GM12878 (cell line): ENCODE data around the gene CIB2. TPM values are rescaled to one million over a fixed set of nuclear protein-coding genes. Genes with fewer than 3 reads are reported as not detected.

Experiments
- ATAC-seq: fragments of 200-7000 bp; cut with Tn5 transposase; 3 replicates; pipeline ENCODE4 v1.9.1; 2020; ENCODE audit warnings: mild to moderate bottlenecking, moderate library complexity
- BruUV-seq: library from RNA; stranded (reverse); fragments of 400-500 nt; replicated peaks from 2 replicates; lab custom pipeline; 2021; lab: Mats Ljungman, UMichigan
- CTCF ChIA-PET: fragments of 300-600 bp; sonication (Branson Sonifier 250); formaldehyde crosslinking; extraction: SDS; loops from one replicate; lab custom pipeline; 2021; ENCODE audit warnings: inconsistent platforms; lab: Yijun Ruan, JAX
- POLR2A ChIA-PET: fragments of 350-600 bp; formaldehyde crosslinking; extraction: SDS; loops from one replicate; lab custom pipeline; 2021; ENCODE audit warnings: inconsistent platforms; lab: Charles Lee
- RAD21 ChIA-PET: fragments of 300-600 bp; sonication (Branson Sonifier 250); formaldehyde crosslinking; loops from one replicate; lab custom pipeline; 2023; ENCODE audit warnings: antibody characterized with exemption; ENCODE audit not compliant: unreplicated experiment; lab: Charles Lee
- SMC1A ChIA-PET: fragments of 300-600 bp; sonication (Branson Sonifier 250); formaldehyde crosslinking; loops from one replicate; lab custom pipeline; 2023; ENCODE audit not compliant: unreplicated experiment, uncharacterized antibody; lab: Charles Lee
- DNase-seq: peaks from one replicate; pipeline ENCODE4 v3.0.0-alpha.2; 2011; ENCODE audit warnings: low read depth, low spot score
- FAIRE-seq: peaks from 3 replicates; lab custom pipeline; 2011; peaks lifted over from hg19 to GRCh38; lab: Jason Lieb, UNC
- H2AFZ ChIP-seq: 2 replicates; pipeline ENCODE4 v1.6.0; 2011; ENCODE audit warnings: low read depth, low read length, control low read depth; ENCODE audit not compliant: control insufficient read depth
- H3K27ac ChIP-seq: 2 replicates; pipeline ENCODE4 v1.5.1; 2011; ENCODE audit warnings: control low read depth; ENCODE audit not compliant: control insufficient read depth, insufficient read depth
- H3K27me3 ChIP-seq, 2 experiments: replicated peaks in 1 of 2; 2 replicates each; pipeline versions ENCODE4 v1.6.0 to v1.6.1; 2011; ENCODE audit warnings: low read length in 1 of 2; ENCODE audit not compliant: control insufficient read depth in 2 of 2, insufficient read depth in 2 of 2
- H3K36me3 ChIP-seq, 2 experiments: 2 replicates each; pipeline ENCODE4 v1.5.1; 2011; ENCODE audit warnings: low read length in 1 of 2; ENCODE audit not compliant: control insufficient read depth in 2 of 2, insufficient read depth in 2 of 2
- H3K4me1 ChIP-seq: 2 replicates; pipeline ENCODE4 v1.6.1; 2011; ENCODE audit warnings: mild to moderate bottlenecking, low read length, moderate library complexity, mixed read lengths; ENCODE audit not compliant: control insufficient read depth, insufficient read depth
- H3K4me2 ChIP-seq: 2 replicates; pipeline ENCODE4 v1.6.0; 2011; ENCODE audit warnings: control low read depth; ENCODE audit not compliant: control insufficient read depth, insufficient read depth
- H3K4me3 ChIP-seq: fragments of 200-600 bp; sonication (generic); 2 replicates; pipeline ENCODE4 v1.5.1; 2016
- H3K79me2 ChIP-seq: 2 replicates; pipeline ENCODE4 v1.6.0; 2011; ENCODE audit warnings: low read length; ENCODE audit not compliant: control insufficient read depth, insufficient read depth
- H3K9ac ChIP-seq: 2 replicates; pipeline ENCODE4 v1.8.0; 2011; ENCODE audit warnings: low read length, control low read depth, mixed read lengths; ENCODE audit not compliant: control insufficient read depth, insufficient read depth
- H3K9me3 ChIP-seq: replicated peaks from 3 replicates; pipeline ENCODE4 v1.5.1; 2011; ENCODE audit warnings: mild to moderate bottlenecking, low read length; ENCODE audit not compliant: control insufficient read depth, insufficient read depth
- H4K20me1 ChIP-seq: 2 replicates; pipeline ENCODE4 v1.6.0; 2011; ENCODE audit not compliant: control insufficient read depth, insufficient read depth
- CBX5 ChIP-seq: sonication (generic); IDR thresholded peaks from 2 replicates; pipeline ENCODE4 v1.6.1; 2016; ENCODE audit warnings: low read depth, moderate library complexity, mild to moderate bottlenecking, inconsistent platforms
- CEBPZ ChIP-seq: fragments of 150-350 bp; IDR thresholded peaks from 2 replicates; pipeline ENCODE4 v1.6.1; 2016; ENCODE audit warnings: low read depth, low read length
- FOXK2 ChIP-seq: fragments of 450-650 bp; IDR thresholded peaks from 2 replicates; pipeline ENCODE4 v1.6.1; 2017; ENCODE audit warnings: mild to moderate bottlenecking, moderate library complexity
- HDGF ChIP-seq: fragments of 450-650 bp; IDR thresholded peaks from 2 replicates; pipeline ENCODE4 v1.6.1; 2016; ENCODE audit warnings: antibody characterized with exemption
- SMAD5 ChIP-seq: IDR thresholded peaks from 2 replicates; pipeline ENCODE4 v1.6.1; 2016; ENCODE audit warnings: antibody characterized with exemption, low read depth
- WGBS: methylation state at CpG from one replicate; pipeline ENCODE4 v1.1.6; 2016; ENCODE audit warnings: low lambda C conversion rate; ENCODE audit not compliant: insufficient replicate concordance, insufficient coverage; ENCODE audit errors: missing lambda C conversion rate; 5-methylcytosine and 5-hydroxymethylcytosine counted together
- in situ Hi-C: fragments of 300-500 bp; cut with MboI; formaldehyde crosslinking; loops from 9 replicates; pipeline ENCODE4 v1.14.3; 2018; ENCODE audit warnings: mixed read lengths
- intact Hi-C: fragments of 100-400 bp; cut with micrococcal nuclease; formaldehyde crosslinking; loops from one replicate; pipeline ENCODE4 v1.14.2; 2022; ENCODE audit not compliant: unreplicated experiment
- polyA plus RNA-seq, 11 experiments: library from polyadenylated mRNA; depleted of rRNA in 4 of 11; unstranded in 6 of 11; stranded (reverse) in 5 of 11; fragments of >200 nt; fragmentation: Nextera tagmentation in 4 of 11; fragmentation: Illumina TruSeq in 1 of 11; extraction: Ambion mirVana in 4 of 11; extraction: Trizol in 1 of 11; gene quantifications; 1 replicate in 1 of 11; 2 replicates in 10 of 11; pipeline versions ENCODE4 v1.2.1 to v1.2.3, GENCODE V29; 2011 to 2016; ENCODE audit warnings: inconsistent platforms in 2 of 11, missing spikeins in 2 of 11, low read depth in 1 of 11
- total RNA-seq, 4 experiments: library from RNA; depleted of rRNA in 3 of 4; stranded (reverse); fragments of >200 nt in 3 of 4; fragmentation: Illumina TruSeq in 1 of 4; extraction: Trizol in 1 of 4; gene quantifications; 2 replicates each; pipeline versions ENCODE4 v1.2.1 to v1.2.3, GENCODE V29; 2013 to 2021
- TF ChIP-seq, protein P1 (sequence below): fragments of 450-650 bp; IDR thresholded peaks from 2 replicates; pipeline ENCODE4 v1.6.1; 2018; ENCODE audit warnings: borderline replicate concordance, mild to moderate bottlenecking; ENCODE audit not compliant: partially characterized antibody

Gene CIB2
- total and polyA plus RNA-seq, 10 of the 15 experiments (the other 5 are each of a cell fraction or from before 2014, with no cell fraction given), result 0.56 to 12.1 (median 7.1) TPM

DNA sequence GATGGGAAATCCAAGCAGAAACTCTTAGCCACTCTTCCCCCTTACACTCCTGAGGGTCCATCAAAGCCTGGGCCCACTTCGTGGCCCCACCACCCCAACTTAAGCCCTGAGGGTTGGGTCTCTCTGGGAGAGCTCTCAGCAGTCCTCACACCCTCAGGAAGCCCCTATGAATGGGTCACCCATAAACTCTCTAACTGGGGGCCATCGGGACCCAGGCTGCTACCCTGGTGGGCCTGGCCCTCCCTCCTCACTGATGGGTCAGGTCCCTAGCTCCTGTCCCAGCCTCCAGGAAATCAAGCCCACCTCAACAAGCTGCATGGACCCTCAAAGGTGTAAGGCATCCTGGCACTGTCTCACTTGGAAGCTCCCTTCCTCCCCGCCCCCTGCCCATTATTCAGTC lies 19.5 kb downstream of the CIB2 start:
- Histone ChIP-seq H3K79me2 (no peaks in the 10 kb centered on the region), H3K4me3 (no peak overlapping the region), H3K9ac (no peak overlapping the region), H3K27me3 (no peaks in the 10 kb centered on the region), H3K36me3 (no peaks in the 10 kb centered on the region), H3K4me1 (no peaks in the 10 kb centered on the region), H3K4me2 (no peak overlapping the region), H4K20me1 (no peaks in the 10 kb centered on the region), H3K27ac (no peak overlapping the region), H2AFZ (no peak overlapping the region), H3K9me3 (no peaks in the 10 kb centered on the region)
- BruUV-seq, result no TSS peak
- FAIRE-seq (no peak), ATAC-seq (no peak), DNase-seq (no peak)
- in situ Hi-C loops, result loop anchor here (5.0 to 10.0 kb wide), 4 partner anchors 86 to 603 kb away; no protein-coding TSS in a partner anchor
- POLR2A ChIA-PET, result no interaction called here
- 8% methylated on average over 3 of the region's 3 CpGs for WGBS
- TF ChIP-seq HDGF (no peak), SMAD5 (no peak), FOXK2 (no peak), CBX5 (no peak), CEBPZ (no peak)
- TF ChIP-seq, protein P1, sequence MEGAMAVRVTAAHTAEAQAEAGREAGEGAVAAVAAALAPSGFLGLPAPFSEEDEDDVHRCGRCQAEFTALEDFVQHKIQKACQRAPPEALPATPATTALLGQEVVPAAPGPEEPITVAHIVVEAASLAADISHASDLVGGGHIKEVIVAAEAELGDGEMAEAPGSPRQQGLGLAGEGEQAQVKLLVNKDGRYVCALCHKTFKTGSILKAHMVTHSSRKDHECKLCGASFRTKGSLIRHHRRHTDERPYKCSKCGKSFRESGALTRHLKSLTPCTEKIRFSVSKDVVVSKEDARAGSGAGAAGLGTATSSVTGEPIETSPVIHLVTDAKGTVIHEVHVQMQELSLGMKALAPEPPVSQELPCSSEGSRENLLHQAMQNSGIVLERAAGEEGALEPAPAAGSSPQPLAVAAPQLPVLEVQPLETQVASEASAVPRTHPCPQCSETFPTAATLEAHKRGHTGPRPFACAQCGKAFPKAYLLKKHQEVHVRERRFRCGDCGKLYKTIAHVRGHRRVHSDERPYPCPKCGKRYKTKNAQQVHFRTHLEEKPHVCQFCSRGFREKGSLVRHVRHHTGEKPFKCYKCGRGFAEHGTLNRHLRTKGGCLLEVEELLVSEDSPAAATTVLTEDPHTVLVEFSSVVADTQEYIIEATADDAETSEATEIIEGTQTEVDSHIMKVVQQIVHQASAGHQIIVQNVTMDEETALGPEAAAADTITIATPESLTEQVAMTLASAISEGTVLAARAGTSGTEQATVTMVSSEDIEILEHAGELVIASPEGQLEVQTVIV, result no peak
- RAD21 ChIA-PET, result interaction anchor here (0.8 to 10.3 kb wide), 10 partner anchors 19 to 154 kb away, joined by 3 to 157 read pairs (median 23); partner anchors contain the start of gene CIB2
- CTCF ChIA-PET, result interaction anchor here (0.6 to 14.0 kb wide), 17 partner anchors 10 to 155 kb away, joined by 3 to 327 read pairs (median 5); partner anchors contain the start of genes CIB2 and TBC1D2B
- intact Hi-C loops, result loop anchor here (5.0 kb wide), 2 partner anchors 311 to 371 kb away; no protein-coding TSS in a partner anchor
- SMC1A ChIA-PET, result interaction anchor here (0.7 to 13.4 kb wide), 12 partner anchors 19 to 202 kb away, joined by 3 to 184 read pairs (median 4); partner anchors contain the start of gene CIB2
